Osteocyte (in vitro differentiated cells): Measurements from ENCODE around the gene VEPH1. TPM values are rescaled to one million over a fixed set of nuclear protein-coding genes. Genes with fewer than 3 reads are reported as not detected.

ENCODE experiments used
- DNase-seq: peaks from one replicate; pipeline ENCODE4 v3.0.0; 2021; ENCODE audit warnings: mixed read lengths; ENCODE audit not compliant: unreplicated experiment; ENCODE audit errors: extremely low spot score
- H3K27ac Mint-ChIP-seq: one replicate; pipeline ENCODE4 v1.8.0; 2021; ENCODE audit warnings: mild to moderate bottlenecking, mixed read lengths; ENCODE audit not compliant: unreplicated experiment
- H3K27me3 Mint-ChIP-seq: one replicate; pipeline ENCODE4 v1.8.0; 2021; ENCODE audit warnings: mixed read lengths; ENCODE audit not compliant: unreplicated experiment
- H3K36me3 Mint-ChIP-seq: one replicate; pipeline ENCODE4 v1.8.0; 2021; ENCODE audit warnings: mixed read lengths; ENCODE audit not compliant: unreplicated experiment
- H3K4me1 Mint-ChIP-seq: one replicate; pipeline ENCODE4 v1.8.0; 2021; ENCODE audit warnings: mixed read lengths; ENCODE audit not compliant: unreplicated experiment
- H3K4me3 Mint-ChIP-seq: one replicate; pipeline ENCODE4 v1.8.0; 2021; ENCODE audit warnings: mild to moderate bottlenecking, moderate library complexity, mixed read lengths; ENCODE audit not compliant: unreplicated experiment
- H3K9me3 Mint-ChIP-seq: one replicate; pipeline ENCODE4 v1.8.0; 2021; ENCODE audit warnings: mixed read lengths; ENCODE audit not compliant: unreplicated experiment
- CTCF ChIP-seq: fragments of 200-600 bp; sonication (generic); IDR thresholded peaks from 2 replicates; pipeline ENCODE4 v1.5.0; 2021; ENCODE audit warnings: antibody characterized with exemption, mild to moderate bottlenecking, moderate library complexity
- total RNA-seq: library from RNA; stranded (reverse); gene quantifications from 2 replicates; pipeline ENCODE4 v1.2.1, GENCODE V29; 2021

Gene VEPH1
- total RNA-seq, 1 donor from 2014 or later = 0.46 TPM

- Mint-ChIP-seq H3K4me1 (peaks cover 43% of the 10 kb centered on the region), H3K27ac (no peak overlapping the region), H3K36me3 (no peaks in the 10 kb centered on the region), H3K9me3 (no peaks in the 10 kb centered on the region), H3K27me3 (no peaks in the 10 kb centered on the region), H3K4me3 (no peak overlapping the region)
- no peak for DNase-seq
- TF ChIP-seq CTCF = no peak
Observed at GRCh38 chr3:157375342-157375986, 127.8 kb downstream of the VEPH1 start.

GRCh38 chr3:157374933-157375332 lies 128.3 kb downstream of the VEPH1 start:
- H3K27ac Mint-ChIP-seq = no peak overlapping the region
- no peaks in the 10 kb centered on the region for H3K36me3 Mint-ChIP-seq
- H3K9me3 Mint-ChIP-seq = no peaks in the 10 kb centered on the region
- no peak for DNase-seq
- no peaks in the 10 kb centered on the region for H3K27me3 Mint-ChIP-seq
- H3K4me3 Mint-ChIP-seq = no peak overlapping the region
- H3K4me1 Mint-ChIP-seq = peaks cover 48% of the 10 kb centered on the region
- TF ChIP-seq CTCF = no peak

GRCh38 chr3:157373783-157374182 lies 129.4 kb downstream of the VEPH1 start:
- peaks cover 60% of the 10 kb centered on the region for H3K4me1 Mint-ChIP-seq
- TF ChIP-seq CTCF = no peak
- no peak for DNase-seq
- H3K27ac Mint-ChIP-seq = peak overlapping the region; percentile 46
- H3K4me3 Mint-ChIP-seq = no peak overlapping the region
- H3K27me3 Mint-ChIP-seq = no peaks in the 10 kb centered on the region
- no peaks in the 10 kb centered on the region for H3K36me3 Mint-ChIP-seq
- no peaks in the 10 kb centered on the region for H3K9me3 Mint-ChIP-seq

GRCh38 chr3:157370867-157371266 lies 132.3 kb downstream of the VEPH1 start:
- TF ChIP-seq CTCF = no peak
- H3K4me3 Mint-ChIP-seq = no peak overlapping the region
- no peak for DNase-seq
- H3K4me1 Mint-ChIP-seq = peaks cover 49% of the 10 kb centered on the region
- no peak overlapping the region for H3K27ac Mint-ChIP-seq
- H3K9me3 Mint-ChIP-seq = no peaks in the 10 kb centered on the region
- no peaks in the 10 kb centered on the region for H3K36me3 Mint-ChIP-seq
- no peaks in the 10 kb centered on the region for H3K27me3 Mint-ChIP-seq

GRCh38 chr3:157369727-157370421 lies 133.3 kb downstream of the VEPH1 start:
- H3K27me3 Mint-ChIP-seq = no peaks in the 10 kb centered on the region
- peak overlapping the region; percentile 82 for H3K27ac Mint-ChIP-seq
- TF ChIP-seq CTCF = no peak
- peaks cover 40% of the 10 kb centered on the region for H3K4me1 Mint-ChIP-seq
- H3K36me3 Mint-ChIP-seq = no peaks in the 10 kb centered on the region
- no peak overlapping the region for H3K4me3 Mint-ChIP-seq
- DNase-seq = no peak
- H3K9me3 Mint-ChIP-seq = no peaks in the 10 kb centered on the region
